Astrocyte (in vitro differentiated cells and primary cell): ENCODE data around the gene CCNB3.

Experiments used
- CTCF ChIP-seq: IDR thresholded peaks from 2 replicates; pipeline ENCODE4 v1.5.1; 2011; ENCODE audit warnings: low read depth, mild to moderate bottlenecking, inconsistent platforms, low read length, moderate library complexity; ENCODE audit not compliant: insufficient read depth
- EZH2 ChIP-seq: IDR thresholded peaks from 2 replicates; pipeline ENCODE4 v1.6.1; 2012; ENCODE audit warnings: mild to moderate bottlenecking, low read length, inconsistent platforms; ENCODE audit not compliant: insufficient read depth

- TF ChIP-seq CTCF: no peak
- TF ChIP-seq EZH2: no peak
These were observed 2.0 kb upstream of the CCNB3 start for GRCh38 chrX:50202539-50202938.
